Dedifferentiated amniotic fluid mesenchymal stem cell (primary cell): Measurements from ENCODE around the gene DNAH11.

Source experiments
- DNase-seq: peaks from one replicate; pipeline ENCODE4 v3.0.0-alpha.2; 2016; ENCODE audit errors: extremely low spot score

DNAH11 gene

DNA sequence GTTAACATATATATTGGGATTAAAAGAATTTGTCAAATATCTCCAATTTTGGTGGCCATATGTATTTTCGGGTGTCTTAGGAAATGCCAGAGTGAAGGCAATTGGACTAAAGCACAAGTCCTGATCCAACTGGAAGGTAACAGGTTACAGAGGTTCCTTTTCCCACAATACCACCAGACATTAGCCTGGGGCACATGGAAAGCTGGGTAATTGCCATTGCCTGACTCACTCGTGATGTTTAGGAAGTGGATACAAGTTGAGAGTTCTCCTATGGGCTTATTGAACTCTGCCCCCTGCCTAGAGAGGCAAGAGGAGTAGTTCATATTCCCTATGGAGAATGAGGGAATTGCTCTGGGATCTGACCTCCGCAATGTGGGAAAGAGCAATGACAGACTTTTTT, 5.7 kb downstream of the DNAH11 start:
- no peak for DNase-seq

DNA sequence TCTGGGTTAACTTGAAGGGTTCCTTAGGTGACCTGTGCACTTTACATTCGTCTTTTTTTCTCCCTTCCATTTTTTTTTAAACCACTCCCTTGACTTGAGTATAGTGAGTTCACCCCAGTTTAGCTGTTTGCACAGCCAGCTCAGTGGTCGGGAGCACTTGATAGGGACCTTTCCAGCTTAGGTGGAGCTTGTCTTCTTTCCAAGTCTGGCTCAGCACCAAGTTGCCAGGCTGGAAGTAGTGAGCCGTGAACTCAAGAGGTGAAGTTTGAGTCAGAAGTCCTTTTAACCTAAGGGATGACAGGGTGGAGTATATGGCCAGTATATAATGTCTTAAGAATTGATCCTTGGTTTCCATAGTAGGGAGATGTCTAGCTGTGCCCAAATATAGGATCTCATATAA, 7.2 kb downstream of the DNAH11 start:
- no peak for DNase-seq

DNA sequence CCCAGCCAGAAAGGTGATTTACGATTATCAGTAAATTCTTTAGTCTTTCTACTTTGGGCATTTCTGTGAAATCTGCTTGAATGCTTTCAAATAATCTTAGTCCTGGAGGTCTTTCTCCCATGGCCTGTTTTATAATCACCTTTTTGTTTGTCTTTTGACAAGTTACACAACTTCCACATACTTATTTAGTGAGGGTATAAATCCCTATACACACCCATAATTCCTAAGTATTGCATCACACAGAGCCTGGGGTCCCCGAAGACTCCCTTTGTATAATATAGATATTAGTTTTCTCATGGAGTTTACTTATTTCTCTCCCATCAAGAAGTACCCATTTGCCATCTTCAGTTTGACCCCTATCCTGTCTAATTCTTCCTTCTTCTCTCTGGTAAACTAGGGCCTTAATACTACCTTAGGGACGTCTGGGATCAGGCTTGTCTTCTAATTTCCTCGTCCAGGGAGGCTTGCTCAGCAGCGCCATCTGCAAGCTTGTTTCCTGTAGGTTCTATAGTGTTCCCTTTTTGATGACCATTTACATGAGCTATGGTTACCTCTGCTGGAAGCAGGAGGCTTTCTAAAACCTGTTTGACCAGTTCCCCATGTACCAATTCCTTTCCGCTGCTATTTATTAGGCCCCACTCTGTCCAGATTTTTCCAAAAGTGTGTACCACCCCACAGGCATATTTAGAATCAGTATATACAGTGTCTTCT, 8.1 kb downstream of the DNAH11 start:
- no peak for DNase-seq

DNA sequence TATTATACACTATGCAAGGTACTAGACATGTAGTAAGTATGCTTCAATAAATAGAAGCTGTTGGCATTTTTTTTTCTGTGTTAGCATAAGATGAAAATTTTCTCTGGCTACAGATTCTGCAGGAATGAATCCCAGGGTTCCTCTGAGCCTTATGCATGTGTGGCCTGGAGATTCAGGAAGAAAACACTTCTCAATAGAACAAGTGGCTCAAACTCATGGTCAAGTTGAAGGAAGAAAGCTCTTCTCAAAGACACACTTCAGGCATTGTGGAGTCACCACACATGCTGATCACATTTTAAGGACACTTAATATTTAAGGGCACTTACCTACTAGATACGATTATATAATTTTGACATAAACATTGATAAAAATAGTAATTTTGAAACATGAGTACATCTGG, 19.5 kb downstream of the DNAH11 start:
- no peak for DNase-seq

DNA sequence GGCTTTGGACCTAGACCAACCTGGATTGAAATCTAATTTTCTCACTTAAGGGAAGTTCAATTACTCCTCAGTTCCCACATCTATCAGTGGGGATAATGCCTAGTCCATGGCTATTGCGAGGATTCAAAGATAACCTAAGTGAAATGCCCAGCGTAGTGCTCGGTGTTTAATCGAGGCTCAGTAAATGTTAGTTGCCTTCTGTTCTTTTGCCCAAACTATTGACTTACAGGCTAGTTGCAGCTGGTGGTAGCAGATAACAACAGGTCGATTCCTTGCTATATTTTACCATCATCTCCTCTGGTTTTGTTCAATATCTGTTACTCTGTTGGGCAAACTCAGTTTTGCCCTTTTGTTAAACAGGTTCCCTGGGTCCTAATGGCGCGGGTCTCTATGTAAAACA, 22.8 kb downstream of the DNAH11 start:
- DNase-seq = no peak

DNA sequence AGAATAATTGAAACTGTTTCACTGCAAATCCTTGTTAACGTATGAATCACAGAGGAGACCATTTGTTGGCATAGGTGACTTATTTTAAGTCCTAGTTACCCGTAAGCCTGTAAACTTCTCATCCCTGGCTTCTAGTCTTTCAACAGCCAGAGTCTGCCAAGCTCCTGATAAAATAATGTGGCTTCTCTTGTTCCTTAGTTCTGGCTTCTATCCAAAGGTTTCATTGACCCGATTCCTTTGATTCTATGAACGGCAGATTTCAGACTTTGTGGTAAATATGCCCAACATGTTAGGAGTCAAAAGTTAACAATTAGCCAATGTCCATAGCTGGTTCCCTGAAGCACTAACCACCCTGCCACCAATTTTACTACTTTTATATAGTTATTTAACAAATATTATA, 23.3 kb downstream of the DNAH11 start:
- DNase-seq = no peak

DNA sequence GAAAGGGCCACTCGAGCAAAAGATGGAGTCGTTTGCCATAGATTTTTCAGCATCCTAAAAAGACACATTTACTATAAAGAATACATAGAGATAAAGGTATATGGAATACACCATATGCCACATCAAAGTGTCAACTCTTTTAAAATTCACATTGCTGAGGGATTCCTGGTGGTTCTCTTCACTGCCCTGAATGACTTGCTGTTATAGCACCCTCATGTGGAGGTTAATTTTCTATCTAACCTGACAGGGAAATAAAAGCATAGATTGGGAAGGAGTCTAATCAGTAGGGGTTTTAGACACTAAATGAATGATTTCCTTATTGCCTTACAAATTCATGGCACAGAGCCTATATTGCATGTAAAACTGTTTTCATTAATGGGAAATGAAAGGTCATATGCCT, 25.9 kb downstream of the DNAH11 start:
- no peak for DNase-seq

DNA sequence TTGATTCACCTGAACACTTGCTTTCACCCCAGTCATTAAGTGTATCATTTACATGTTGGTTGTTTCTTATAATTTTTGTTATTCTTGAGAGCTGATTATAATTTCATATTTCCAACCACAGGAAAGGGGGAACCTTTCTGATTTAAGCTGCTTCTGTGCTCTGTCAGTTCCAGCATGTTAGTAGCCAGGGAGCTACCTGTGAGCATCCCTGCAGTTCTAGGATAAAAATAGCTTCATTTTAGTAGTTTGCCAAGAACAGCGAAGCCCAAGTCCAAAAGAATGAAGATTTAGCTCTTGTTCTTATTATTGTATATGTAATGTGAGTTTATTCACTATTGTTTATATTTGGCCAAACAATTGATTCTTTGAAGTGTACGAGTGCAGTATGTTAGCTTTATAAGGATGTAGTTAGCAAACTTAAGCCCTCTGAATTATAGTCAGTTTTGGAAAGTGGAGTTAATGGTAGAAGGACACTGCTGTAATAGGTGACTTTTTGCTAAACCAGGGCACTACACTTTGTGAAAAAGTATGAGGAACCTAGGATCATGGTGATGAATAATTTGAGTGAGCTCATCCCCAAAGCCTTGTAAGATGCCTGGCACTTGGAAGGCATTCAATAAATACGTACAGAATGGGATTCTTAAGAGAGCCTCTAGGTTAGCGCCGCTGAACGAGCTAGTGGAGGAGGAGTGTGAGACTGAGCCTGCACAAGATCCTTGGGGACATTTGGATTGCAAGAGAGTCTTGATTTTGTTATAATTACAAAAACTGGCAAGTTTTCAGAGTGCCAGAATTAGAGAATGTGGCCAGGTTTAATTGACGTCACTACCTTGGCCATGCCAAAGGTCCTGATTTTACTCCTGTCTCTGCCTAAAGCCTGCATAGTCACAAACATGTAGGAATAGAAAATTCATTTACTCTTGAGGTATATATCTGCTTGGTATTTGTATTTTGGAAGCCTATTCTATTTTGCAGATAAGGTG, 29.8 kb downstream of the DNAH11 start:
- no peak for DNase-seq

DNA sequence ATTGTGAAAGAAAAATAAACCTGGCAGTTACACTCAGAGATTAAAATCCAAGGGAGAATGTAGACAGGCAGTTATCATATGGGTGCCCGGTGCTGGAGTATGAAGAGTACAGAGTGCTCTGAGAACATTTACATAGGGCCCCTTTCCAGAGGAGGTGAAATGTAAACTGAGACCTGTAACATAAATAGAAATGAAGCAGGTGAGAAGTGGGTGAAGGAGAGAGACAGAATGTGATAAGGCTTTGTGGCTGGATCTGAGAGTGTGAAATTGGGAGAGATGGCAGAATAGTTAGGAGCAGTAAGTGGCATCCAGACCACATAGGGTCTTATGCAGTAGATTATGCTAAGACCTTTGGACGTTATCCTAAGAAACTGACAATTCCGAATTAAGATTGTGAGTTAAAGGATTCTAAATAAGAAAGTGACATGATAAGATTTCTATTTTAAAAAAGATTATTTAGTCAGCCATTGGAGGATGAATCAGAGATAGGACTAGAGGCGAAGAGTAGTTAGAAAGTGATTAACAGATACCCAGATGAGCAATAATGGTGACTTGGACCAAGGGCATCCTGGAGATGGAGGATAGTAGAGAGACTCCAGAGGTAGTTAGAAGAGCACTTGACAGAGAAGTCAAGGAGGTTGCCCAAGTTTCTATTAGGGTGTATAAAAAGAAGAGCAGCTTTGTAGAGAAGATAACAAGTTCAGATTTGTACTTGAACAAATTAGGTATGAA, 36.7 kb downstream of the DNAH11 start:
- DNase-seq = no peak

DNA sequence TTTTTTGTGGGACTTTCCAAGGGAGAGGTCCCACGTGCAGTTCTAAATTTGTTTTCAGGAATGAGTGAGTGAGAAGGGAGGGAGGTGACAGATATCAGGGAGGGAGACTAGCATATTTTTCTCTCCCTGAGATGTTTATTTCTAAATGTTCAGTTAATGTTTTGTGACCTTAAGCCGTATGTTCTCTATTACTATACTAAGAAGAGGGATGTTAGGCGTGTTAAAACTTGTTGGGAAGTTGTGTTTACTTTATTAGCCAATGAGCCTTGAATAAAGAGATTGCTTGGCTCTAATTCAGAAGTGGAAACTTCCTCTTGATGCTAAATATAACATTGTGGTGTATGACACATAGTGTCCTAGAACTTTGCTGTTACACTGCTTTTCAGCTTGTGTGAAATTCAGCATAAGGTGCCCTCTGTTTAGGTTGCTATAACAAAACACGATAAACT, 37.3 kb downstream of the DNAH11 start:
- peak; percentile 49 for DNase-seq

DNA sequence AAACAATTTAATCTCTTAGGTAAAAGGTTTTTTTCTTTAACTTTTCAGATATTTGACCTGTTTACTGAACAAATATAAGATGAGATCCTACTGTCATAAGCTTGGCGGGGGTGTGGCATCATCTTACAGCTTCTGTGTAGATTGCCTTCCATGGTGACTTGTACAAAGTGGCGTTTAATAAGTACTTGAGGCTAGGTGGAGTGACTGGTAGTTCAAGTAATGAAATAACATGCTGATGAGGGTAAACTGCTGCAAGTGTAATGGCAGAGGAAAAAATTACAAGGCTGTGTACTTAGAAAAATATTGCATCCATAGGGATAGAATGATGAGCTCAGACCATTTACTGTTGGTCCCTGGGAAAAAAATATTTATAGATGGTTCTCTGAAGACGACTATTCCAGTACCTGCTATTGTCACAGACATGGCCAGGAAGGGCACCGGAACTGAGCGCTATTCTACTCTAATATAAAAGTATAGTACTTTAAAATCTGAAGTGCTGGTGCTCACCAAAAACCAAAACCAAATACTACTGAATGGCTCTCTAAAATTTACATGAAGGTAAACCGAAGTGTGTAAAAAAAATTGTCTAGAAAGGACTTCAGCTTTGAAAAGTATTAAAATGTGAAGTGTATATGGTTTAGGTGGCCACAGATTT, 42.4 kb downstream of the DNAH11 start:
- DNase-seq = no peak

DNA sequence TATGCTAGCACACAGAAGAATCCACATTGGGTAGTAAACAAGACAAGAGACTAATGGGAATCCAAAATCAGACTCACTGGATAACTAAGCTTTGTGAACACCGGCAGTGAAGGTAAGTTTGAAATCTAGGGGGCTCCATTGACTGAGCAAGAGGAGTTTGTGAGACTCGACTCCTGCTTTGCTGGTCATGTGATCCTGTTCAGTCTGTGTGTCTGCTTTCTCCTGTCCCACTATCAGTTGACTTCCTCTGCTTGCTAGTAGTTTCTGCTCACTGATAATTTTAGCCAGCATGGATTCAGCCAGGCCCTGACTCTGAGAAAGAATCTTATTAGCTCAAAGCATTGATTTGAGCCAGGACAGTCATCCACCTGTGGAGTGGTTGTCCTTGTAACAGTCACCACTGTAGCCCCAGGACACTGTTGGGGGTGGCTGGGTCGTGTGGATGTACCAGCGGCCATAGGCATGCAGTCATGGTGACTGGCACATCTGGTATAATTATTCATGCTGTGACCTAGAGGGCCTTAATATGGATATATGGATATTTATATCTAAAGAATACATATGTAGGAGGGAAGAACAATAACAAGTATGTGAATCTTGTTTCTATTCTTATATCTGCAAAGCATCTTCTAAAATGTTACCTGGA, 44.4 kb downstream of the DNAH11 start:
- DNase-seq = no peak

DNA sequence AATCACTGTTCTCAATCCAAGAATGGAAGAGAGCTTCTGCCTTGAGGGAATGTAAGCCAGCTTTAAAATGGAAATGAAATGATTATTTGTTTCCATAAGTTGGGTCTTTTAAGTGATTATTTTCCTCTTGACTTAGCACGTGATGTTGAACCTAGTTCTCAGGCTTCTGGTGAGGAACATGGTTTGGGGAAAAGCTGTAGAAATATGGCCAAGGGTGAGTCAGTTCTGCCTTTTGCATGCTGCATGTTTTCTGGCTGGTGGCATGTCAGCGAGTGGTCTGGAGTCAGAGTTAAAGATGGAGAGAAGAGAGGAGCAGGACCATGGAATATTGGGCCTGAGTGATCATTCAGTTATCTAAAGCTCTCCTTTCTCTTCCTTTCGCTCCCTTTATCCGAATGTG, 54.0 kb downstream of the DNAH11 start:
- no peak for DNase-seq

DNA sequence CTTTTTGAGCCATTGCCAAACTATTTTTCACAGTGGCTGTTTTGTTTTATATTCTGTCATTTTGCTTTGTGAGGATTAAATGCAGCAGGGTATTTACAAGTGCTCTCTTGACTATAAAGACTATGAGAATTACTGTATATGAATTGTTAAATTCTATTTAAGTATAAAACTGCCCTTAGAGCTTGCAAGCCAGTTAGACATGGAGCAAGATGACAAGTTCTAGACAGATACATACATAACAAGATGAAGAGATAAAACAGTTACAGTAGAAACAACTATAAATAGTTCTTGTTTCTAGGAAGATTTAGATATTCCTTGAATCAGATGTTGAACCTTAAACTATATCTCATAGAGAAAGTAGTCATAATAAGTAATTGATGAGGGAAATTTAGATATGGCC, 60.6 kb downstream of the DNAH11 start:
- no peak for DNase-seq

DNA sequence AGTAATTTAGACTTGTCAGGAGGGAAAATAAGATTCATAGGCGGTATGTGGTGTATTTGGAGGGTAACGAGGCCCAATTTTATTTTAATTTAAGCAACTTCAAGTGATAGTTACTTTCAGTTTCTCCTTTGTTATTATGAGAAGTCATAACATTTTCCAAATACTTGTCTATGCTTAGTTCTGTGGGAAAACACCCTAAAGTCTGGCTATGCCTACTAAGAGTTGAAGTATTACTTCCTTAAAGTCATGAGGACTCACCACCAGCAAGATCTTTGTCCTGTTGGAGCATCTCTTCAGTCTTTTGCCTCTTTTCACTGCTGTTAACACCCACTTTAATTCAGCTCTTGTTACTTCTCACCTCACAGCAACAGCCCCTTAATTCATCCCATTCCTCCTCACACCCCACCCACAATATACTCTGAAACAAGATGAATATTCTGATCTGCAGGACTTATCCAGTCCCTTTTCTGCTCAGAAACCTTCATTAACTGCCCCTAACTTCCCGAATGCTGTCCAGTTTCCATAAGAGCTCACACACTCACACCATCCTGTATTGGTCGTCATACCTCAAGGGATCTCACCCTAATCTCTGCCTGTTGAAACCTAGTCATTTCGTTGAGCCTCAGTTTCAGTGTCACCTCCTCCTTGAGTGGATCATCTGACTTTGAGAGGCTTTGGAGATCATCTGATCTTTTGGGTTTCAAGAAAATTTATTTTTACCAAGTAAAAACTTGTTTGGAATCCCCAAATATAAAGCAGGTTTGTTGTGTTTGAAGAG, 61.3 kb downstream of the DNAH11 start:
- DNase-seq = no peak

DNA sequence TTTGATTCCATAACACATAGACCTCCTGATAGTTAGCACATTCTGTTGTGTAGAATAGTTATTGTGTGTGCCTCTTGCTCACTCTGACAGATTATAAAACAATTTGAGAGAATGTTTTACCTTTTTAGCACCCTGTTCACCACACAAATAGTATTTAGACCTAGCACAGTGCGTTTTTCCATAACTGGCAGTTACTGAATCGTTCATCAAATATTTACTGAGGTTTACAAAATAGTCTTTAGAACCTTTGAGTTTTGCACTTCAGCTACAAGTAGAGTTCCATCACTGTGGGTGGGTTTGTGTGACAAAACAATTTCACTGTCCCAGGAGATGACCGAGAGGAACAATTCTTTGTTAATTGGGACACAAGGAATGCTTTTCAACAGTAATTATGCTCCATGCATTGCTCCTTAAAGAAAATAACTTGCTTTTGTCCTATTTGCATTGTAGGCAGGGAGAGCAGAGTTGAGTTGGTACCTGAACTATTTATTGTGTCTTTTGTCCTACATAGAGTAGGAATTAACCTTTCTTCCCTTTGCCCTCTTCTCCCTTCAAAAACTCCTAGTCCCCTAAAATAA, 62.3 kb downstream of the DNAH11 start:
- no peak for DNase-seq

DNA sequence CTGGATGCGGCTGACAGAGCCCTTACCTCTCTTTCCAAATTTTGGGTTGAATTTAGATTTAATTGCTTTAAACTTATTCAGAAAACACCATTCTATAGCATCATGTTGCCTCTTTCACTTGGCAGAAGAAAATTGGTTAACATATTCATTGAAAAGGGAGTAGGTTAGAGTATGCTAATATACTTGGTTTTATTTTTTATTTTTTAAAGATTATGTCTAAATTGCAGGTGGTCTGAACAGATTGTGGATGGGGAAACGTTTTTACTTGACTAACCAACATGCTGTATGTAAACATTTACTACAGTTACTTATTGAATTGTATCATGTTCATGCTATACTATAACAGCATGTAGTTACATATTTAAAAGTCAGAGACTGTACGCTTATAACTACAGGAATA, 65.6 kb downstream of the DNAH11 start:
- no peak for DNase-seq

DNA sequence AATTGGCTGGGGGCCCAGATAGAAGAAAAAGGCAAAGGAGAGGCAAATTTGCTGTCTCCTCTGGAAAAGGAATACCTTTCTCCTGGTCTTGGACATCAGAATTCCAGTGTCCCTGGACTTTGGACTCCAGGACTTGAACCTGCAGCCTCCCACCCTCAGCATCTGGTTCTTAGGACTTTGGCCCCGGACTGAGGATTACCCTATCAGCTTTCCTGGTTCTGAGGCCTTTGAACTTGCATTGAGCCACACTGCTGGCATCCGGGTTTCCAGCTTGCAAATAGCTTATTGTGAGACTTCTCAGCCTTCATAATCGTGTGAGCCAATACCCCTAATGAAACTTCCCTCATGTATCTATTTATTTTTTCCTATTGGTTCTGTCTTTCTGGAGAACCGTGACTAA, 68.3 kb downstream of the DNAH11 start:
- no peak for DNase-seq

DNA sequence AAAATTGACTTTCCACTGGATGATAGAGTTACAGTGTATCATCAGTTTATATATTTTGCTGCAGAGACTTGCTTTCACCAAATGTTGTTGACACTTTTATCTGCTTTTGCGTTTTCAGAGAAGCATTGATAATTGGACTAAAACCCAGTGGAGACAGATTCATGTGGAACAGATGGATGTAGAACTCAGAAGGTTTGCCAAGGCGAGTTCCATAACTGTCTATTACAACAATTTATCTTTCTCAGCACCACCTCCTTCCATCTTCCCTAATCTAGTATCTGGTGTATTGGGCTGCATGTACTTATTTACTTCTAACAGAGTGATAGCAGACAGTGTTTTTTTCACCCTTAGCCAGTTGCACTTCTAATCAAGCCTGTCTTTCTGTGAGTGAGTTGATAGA, 73.3 kb downstream of the DNAH11 start:
- no peak for DNase-seq

DNA sequence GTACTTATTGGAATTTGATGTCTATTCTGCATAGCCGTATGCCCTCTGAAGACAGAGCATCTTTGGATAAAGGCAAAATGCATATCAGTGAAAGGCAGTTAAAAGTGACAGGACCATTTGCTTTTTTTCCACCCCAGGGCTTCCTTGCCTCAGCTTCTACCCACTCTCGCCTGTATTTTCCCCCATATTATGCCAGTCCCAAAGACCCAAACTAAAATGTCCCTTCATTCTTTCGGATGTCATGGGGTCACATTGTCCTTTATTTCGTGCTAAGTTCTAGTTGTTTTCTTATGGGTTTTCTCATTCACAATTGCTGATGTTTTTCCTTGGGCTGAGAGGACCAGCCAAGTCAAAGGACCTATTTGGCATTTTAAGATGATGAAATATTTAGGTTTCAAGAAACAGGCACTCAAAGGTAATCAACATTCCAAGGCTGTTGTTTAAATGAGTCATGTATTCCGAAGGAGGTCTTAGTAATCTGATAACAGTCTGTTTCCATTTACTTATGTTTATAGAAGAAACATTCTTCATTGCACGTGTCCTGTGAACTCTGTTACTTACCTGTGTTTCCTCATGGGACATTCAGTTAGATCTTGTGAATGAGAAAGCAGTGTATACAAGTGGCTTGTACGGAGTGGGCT, 74.1 kb downstream of the DNAH11 start:
- no peak for DNase-seq
